Measurements from ENCODE around the gene RALGPS1. TPM values are rescaled to one million over a fixed set of nuclear protein-coding genes. Genes with fewer than 3 reads are reported as not detected.

The RALGPS1 gene
- total and polyA plus RNA-seq, 3 experiments from 2014 or later = 1.6 to 3.2 (median 2.4) TPM

DNA sequence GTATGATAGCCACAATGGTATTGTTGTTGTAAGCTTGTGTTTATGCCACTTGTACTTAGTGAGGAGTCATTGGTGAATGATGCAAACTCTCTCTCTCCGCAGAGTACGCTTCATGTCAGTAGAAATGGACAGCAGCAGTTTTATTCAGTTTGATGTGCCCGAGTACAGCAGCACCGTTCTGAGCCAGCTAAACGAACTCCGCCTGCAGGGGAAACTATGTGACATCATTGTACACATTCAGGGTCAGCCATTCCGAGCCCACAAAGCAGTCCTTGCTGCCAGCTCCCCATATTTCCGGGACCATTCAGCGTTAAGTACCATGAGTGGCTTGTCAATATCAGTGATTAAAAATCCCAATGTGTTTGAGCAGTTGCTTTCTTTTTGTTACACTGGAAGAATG lies 35.3 kb upstream of the RALGPS1 start:
- no peaks in the 10 kb centered on the region for H3K27me3 Mint-ChIP-seq
- peaks cover 34 to 43% (median 38%) of the 10 kb centered on the region in 3 donors for H3K4me1 Mint-ChIP-seq
- POLR2A ChIA-PET = interaction anchor here (0.5 kb wide), 1 partner anchor 39 kb away, joined by 3 read pairs; no protein-coding TSS in a partner anchor
- CTCF ChIA-PET = no interaction called here
- no peaks in the 10 kb centered on the region for H3K4me1 ChIP-seq (ENCODE audit: insufficient read depth, low read length)
- no peak overlapping the region for H3K4me3 Mint-ChIP-seq
- no peaks in the 10 kb centered on the region for H3K9me3 ChIP-seq (ENCODE audit: low read length)
- H3K27ac ChIP-seq (ENCODE audit: low read depth, low read length) = no peak overlapping the region
- DNase-seq = no peak
- H3K4me3 ChIP-seq (ENCODE audit: low read length) = no peak overlapping the region
- H3K27ac Mint-ChIP-seq = peak overlapping the region in 1 of 8 donors; percentile 50
- no peaks in the 10 kb centered on the region for H3K9me3 Mint-ChIP-seq
- peaks cover 17% of the 10 kb centered on the region for H3K36me3 ChIP-seq (ENCODE audit: insufficient read depth, low read length)
- peaks cover 4 to 44% (median 7%) of the 10 kb centered on the region in 3 donors for H3K36me3 Mint-ChIP-seq
- no peaks in the 10 kb centered on the region for H3K27me3 ChIP-seq (ENCODE audit: insufficient read depth, low read length, poor library complexity, severe bottlenecking)

DNA sequence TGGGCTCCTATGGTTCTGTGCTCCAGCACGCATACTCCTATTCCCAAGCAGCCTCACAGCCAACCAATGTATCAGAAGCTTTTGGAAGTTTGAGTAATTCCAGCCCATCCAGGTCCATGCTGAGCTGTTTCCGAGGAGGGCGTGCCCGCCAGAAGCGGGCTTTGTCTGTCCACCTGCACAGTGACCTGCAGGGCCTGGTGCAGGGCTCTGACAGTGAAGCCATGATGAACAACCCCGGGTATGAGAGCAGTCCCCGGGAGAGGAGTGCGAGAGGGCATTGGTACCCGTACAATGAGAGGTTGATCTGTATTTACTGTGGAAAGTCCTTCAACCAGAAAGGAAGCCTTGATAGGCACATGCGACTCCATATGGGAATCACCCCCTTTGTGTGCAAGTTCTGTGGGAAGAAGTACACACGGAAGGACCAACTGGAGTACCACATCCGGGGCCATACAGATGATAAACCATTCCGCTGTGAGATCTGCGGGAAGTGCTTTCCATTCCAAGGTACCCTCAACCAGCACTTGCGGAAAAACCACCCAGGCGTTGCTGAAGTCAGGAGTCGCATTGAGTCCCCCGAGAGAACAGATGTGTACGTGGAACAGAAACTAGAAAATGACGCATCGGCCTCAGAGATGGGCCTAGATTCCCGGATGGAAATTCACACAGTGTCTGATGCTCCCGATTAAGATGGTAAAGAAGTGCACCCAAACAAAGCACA lies 34.2 kb upstream of the RALGPS1 start:
- no peak overlapping the region for H3K27ac Mint-ChIP-seq
- Histone ChIP-seq H3K27ac (ENCODE audit: low read depth, low read length) (no peak overlapping the region), H3K9me3 (ENCODE audit: low read length) (no peaks in the 10 kb centered on the region), H3K36me3 (ENCODE audit: insufficient read depth, low read length) (peaks cover 17% of the 10 kb centered on the region), H3K4me1 (ENCODE audit: insufficient read depth, low read length) (no peaks in the 10 kb centered on the region), H3K27me3 (ENCODE audit: insufficient read depth, low read length, poor library complexity, severe bottlenecking) (no peaks in the 10 kb centered on the region), H3K4me3 (ENCODE audit: low read length) (no peak overlapping the region)
- ChIA-PET POLR2A (no interaction called here), CTCF (no interaction called here)
- no peak for DNase-seq
- H3K9me3 Mint-ChIP-seq = no peaks in the 10 kb centered on the region
- peaks cover 29 to 36% (median 31%) of the 10 kb centered on the region in 3 donors for H3K4me1 Mint-ChIP-seq
- H3K27me3 Mint-ChIP-seq = no peaks in the 10 kb centered on the region
- no peak overlapping the region for H3K4me3 Mint-ChIP-seq
- H3K36me3 Mint-ChIP-seq = peaks cover 4 to 49% (median 7%) of the 10 kb centered on the region in 3 donors

- Mint-ChIP-seq H3K27ac (no peak overlapping the region), H3K27me3 (no peaks in the 10 kb centered on the region), H3K4me3 (no peak overlapping the region), H3K36me3 (peaks cover 4 to 52% (median 7%) of the 10 kb centered on the region in 3 donors), H3K4me1 (peaks cover 26 to 32% (median 26%) of the 10 kb centered on the region in 3 donors), H3K9me3 (no peaks in the 10 kb centered on the region)
- Histone ChIP-seq H3K9me3 (ENCODE audit: low read length) (no peaks in the 10 kb centered on the region), H3K4me1 (ENCODE audit: insufficient read depth, low read length) (no peaks in the 10 kb centered on the region), H3K4me3 (ENCODE audit: low read length) (no peak overlapping the region), H3K27ac (ENCODE audit: low read depth, low read length) (no peak overlapping the region), H3K27me3 (ENCODE audit: insufficient read depth, low read length, poor library complexity, severe bottlenecking) (no peaks in the 10 kb centered on the region), H3K36me3 (ENCODE audit: insufficient read depth, low read length) (peaks cover 17% of the 10 kb centered on the region)
- CTCF ChIA-PET = no interaction called here
- DNase-seq = no peak
- POLR2A ChIA-PET = no interaction called here
Observed at GRCh38 chr9:126880947-126881332, 33.6 kb upstream of the RALGPS1 start.

DNA sequence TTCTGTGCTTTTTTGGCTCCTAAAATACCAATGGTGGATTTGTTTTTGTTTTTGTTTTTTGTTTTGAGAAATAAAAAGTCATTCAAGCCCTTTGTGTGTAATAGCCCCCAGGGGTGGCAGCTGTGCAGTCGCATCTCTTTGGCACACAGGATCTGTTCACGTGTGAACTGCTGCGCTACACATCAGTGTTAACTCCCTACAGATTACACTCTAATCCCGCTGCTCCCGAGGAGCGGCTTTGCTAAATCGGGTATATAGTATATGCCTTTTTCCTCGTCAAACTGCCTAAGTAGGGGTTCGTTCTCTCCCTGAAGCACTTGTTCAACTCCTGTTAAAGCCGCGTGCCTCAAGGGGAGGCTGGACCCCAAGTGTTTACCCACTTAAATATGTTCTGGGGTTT lies 31.8 kb upstream of the RALGPS1 start:
- no peaks in the 10 kb centered on the region for H3K4me1 ChIP-seq (ENCODE audit: insufficient read depth, low read length)
- Mint-ChIP-seq H3K36me3 (peaks cover 4 to 56% (median 7%) of the 10 kb centered on the region in 3 donors), H3K27ac (no peak overlapping the region), H3K27me3 (no peaks in the 10 kb centered on the region), H3K4me1 (peaks cover 8 to 14% (median 10%) of the 10 kb centered on the region in 3 donors), H3K4me3 (no peak overlapping the region), H3K9me3 (no peaks in the 10 kb centered on the region)
- peaks cover 17% of the 10 kb centered on the region for H3K36me3 ChIP-seq (ENCODE audit: insufficient read depth, low read length)
- ChIA-PET POLR2A (no interaction called here), CTCF (no interaction called here)
- H3K27me3 ChIP-seq (ENCODE audit: insufficient read depth, low read length, poor library complexity, severe bottlenecking) = no peaks in the 10 kb centered on the region
- DNase-seq = no peak
- H3K27ac ChIP-seq (ENCODE audit: low read depth, low read length) = no peak overlapping the region
- no peaks in the 10 kb centered on the region for H3K9me3 ChIP-seq (ENCODE audit: low read length)
- no peak overlapping the region for H3K4me3 ChIP-seq (ENCODE audit: low read length)

DNA sequence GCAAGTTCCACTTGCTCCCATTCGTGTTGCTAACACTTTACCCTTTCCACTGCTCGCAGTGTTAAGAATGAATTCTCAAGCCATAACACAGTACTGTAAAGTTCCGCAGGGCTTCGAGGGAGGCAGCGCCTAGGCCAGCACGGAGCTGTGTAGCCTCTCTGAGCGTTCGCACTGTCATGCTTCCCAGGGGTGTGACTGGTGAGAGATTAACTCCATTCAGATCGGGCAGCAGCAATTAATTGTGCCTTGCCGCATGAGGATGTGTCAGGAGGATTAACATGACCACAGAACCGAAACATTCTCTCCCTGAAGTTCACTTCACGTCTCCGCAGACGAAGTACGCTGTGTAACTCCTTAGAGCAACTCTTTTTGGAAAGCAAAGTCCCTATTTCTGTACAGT lies 30.9 kb upstream of the RALGPS1 start:
- DNase-seq = no peak
- ChIA-PET CTCF (no interaction called here), POLR2A (no interaction called here)
- Histone ChIP-seq H3K27ac (ENCODE audit: low read depth, low read length) (no peak overlapping the region), H3K4me3 (ENCODE audit: low read length) (no peak overlapping the region), H3K27me3 (ENCODE audit: insufficient read depth, low read length, poor library complexity, severe bottlenecking) (no peaks in the 10 kb centered on the region), H3K36me3 (ENCODE audit: insufficient read depth, low read length) (peaks cover 17% of the 10 kb centered on the region), H3K4me1 (ENCODE audit: insufficient read depth, low read length) (no peaks in the 10 kb centered on the region), H3K9me3 (ENCODE audit: low read length) (no peaks in the 10 kb centered on the region)
- H3K27ac Mint-ChIP-seq = no peak overlapping the region
- H3K4me1 Mint-ChIP-seq = peaks cover 0 to 7% (median 5%) of the 10 kb centered on the region in 3 donors
- no peaks in the 10 kb centered on the region for H3K27me3 Mint-ChIP-seq
- H3K4me3 Mint-ChIP-seq = no peak overlapping the region
- H3K9me3 Mint-ChIP-seq = no peaks in the 10 kb centered on the region
- peaks cover 4 to 56% (median 7%) of the 10 kb centered on the region in 3 donors for H3K36me3 Mint-ChIP-seq

- peaks cover 7% of the 10 kb centered on the region for H3K36me3 ChIP-seq (ENCODE audit: insufficient read depth, low read length)
- ChIA-PET POLR2A (no interaction called here), CTCF (no interaction called here)
- Mint-ChIP-seq H3K9me3 (no peaks in the 10 kb centered on the region), H3K27me3 (no peaks in the 10 kb centered on the region), H3K36me3 (peaks cover 4 to 42% (median 4%) of the 10 kb centered on the region in 3 donors), H3K4me3 (no peak overlapping the region), H3K27ac (no peak overlapping the region), H3K4me1 (no peaks in the 10 kb centered on the region)
- H3K4me1 ChIP-seq (ENCODE audit: insufficient read depth, low read length) = no peaks in the 10 kb centered on the region
- no peaks in the 10 kb centered on the region for H3K27me3 ChIP-seq (ENCODE audit: insufficient read depth, low read length, poor library complexity, severe bottlenecking)
- H3K4me3 ChIP-seq (ENCODE audit: low read length) = no peak overlapping the region
- H3K9me3 ChIP-seq (ENCODE audit: low read length) = no peaks in the 10 kb centered on the region
- H3K27ac ChIP-seq (ENCODE audit: low read depth, low read length) = no peak overlapping the region
- DNase-seq = no peak
Observed at GRCh38 chr9:126885131-126885641, 29.4 kb upstream of the RALGPS1 start.

DNA sequence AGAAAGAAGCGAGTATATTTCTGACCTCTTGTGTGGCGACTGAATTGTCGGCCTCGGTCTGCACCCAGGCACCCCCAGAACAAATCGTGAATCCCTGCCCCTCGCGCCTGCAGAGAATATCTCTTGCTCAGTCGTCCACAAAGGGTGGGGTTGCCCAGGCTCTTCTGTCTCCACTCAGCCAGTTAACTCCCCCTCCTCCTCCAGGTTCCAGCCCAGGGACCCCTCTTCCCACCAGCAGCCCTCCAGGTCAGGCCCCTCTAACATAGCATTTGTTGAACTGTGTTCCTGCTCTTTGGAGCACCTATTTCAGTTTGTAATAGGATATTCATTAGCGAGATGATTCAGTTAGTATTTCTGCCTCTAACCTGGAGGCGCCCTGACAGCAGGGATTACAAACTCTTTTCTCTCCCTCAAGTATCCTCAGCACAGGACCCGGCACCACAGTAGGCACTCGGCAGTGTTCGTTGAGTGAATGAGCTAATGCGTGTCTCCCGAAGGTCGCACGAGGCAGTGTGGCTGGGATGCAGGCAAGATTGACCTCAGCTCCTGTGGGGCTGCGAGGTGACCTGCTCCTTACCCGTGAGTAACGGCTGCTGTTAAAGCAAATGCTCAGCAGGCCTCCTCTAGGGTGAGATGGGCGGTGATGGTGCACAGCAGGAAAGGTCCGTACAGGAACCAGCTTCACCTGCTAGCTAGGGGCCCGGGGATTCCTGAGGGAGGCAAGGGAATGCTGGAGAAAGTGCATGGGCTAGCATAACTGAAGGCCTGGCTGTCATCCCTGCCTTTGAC lies 28.4 kb upstream of the RALGPS1 start:
- no peaks in the 10 kb centered on the region for H3K4me1 ChIP-seq (ENCODE audit: insufficient read depth, low read length)
- no peaks in the 10 kb centered on the region for H3K27me3 ChIP-seq (ENCODE audit: insufficient read depth, low read length, poor library complexity, severe bottlenecking)
- no peaks in the 10 kb centered on the region for H3K4me1 Mint-ChIP-seq
- H3K4me3 Mint-ChIP-seq = no peak overlapping the region
- no peak for DNase-seq
- no peak overlapping the region for H3K27ac ChIP-seq (ENCODE audit: low read depth, low read length)
- no peaks in the 10 kb centered on the region for H3K9me3 Mint-ChIP-seq
- H3K36me3 ChIP-seq (ENCODE audit: insufficient read depth, low read length) = no peaks in the 10 kb centered on the region
- ChIA-PET POLR2A (no interaction called here), CTCF (no interaction called here)
- peak overlapping the region in 1 of 8 donors; percentile 30 for H3K27ac Mint-ChIP-seq
- H3K9me3 ChIP-seq (ENCODE audit: low read length) = no peaks in the 10 kb centered on the region
- H3K27me3 Mint-ChIP-seq = no peaks in the 10 kb centered on the region
- peaks cover 4 to 33% (median 4%) of the 10 kb centered on the region in 3 donors for H3K36me3 Mint-ChIP-seq
- no peak overlapping the region for H3K4me3 ChIP-seq (ENCODE audit: low read length)

DNA sequence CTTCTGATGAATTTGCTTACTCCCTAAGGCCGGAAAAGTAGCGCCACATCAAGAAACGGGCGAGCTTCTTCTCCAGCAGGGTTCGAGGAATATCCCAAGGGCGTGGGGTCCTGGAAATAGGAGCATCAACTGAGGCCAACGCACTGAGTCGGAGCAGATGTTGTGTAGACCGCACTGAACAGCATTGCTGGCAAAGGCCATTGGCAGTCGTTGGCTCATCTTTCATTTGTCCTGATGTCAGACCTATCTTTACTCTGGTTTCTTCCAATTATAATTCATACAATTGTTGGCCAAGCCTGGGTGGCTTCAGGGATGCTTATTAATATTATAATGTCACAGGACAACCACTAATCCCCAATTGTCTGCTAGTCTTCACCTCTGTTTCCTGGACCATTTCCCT lies 27.7 kb upstream of the RALGPS1 start:
- H3K27ac ChIP-seq (ENCODE audit: low read depth, low read length) = no peak overlapping the region
- POLR2A ChIA-PET = no interaction called here
- H3K4me3 ChIP-seq (ENCODE audit: low read length) = no peak overlapping the region
- no peaks in the 10 kb centered on the region for H3K4me1 Mint-ChIP-seq
- H3K9me3 Mint-ChIP-seq = no peaks in the 10 kb centered on the region
- no peaks in the 10 kb centered on the region for H3K27me3 Mint-ChIP-seq
- H3K4me3 Mint-ChIP-seq = no peak overlapping the region
- no peaks in the 10 kb centered on the region for H3K9me3 ChIP-seq (ENCODE audit: low read length)
- H3K27me3 ChIP-seq (ENCODE audit: insufficient read depth, low read length, poor library complexity, severe bottlenecking) = no peaks in the 10 kb centered on the region
- H3K36me3 ChIP-seq (ENCODE audit: insufficient read depth, low read length) = no peaks in the 10 kb centered on the region
- no peak overlapping the region for H3K27ac Mint-ChIP-seq
- no peak for DNase-seq
- CTCF ChIA-PET = no interaction called here
- peaks cover 2 to 28% (median 4%) of the 10 kb centered on the region in 3 donors for H3K36me3 Mint-ChIP-seq
- no peaks in the 10 kb centered on the region for H3K4me1 ChIP-seq (ENCODE audit: insufficient read depth, low read length)

All from CD8-positive, alpha-beta memory T cell (primary cell).